Measurements from ENCODE around the gene DLGAP1. TPM values are rescaled to one million over a fixed set of nuclear protein-coding genes. Genes with fewer than 3 reads are reported as not detected.

DLGAP1 gene
- total RNA-seq, 1 donor from 2014 or later, result 5.4 TPM

DNA sequence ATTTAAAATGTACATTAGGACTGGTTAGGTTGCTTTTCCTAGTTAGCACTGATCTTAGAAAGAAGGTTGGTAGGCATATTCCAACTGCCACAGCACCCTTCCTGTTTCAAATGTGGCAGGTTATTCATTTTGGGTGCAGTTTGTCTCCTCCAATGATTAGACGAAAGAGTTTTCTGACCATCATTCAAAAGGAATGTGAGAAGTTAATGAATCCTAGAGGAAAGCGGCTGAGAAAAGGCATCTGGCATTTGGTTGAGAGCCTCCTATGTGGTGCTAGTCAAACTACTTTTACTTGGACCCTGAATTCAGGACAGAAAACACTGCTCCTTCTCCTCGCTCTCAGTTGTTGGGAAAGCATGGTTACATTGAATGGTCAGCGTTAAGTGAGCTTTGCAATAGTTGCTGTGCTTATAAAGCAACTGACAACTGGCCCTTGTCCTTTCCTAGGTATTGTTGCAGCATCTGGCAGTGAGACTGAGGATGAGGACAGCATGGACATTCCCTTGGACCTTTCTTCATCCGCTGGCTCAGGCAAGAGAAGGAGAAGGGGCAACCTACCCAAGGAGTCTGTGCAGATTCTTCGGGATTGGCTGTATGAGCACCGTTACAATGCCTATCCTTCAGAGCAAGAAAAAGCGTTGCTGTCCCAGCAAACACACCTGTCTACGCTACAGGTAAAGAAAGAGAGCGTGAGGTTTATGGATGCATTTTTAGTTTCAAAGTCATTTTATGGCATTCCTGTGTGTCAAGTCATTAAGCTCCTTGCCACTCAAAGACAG lies 999.0 kb downstream of the DLGAP1 start:
- peak overlapping the region; percentile 99 for H3K27ac ChIP-seq
- H3K9me3 ChIP-seq, result no peaks in the 10 kb centered on the region
- peaks cover 41% of the 10 kb centered on the region for H3K36me3 ChIP-seq
- no peaks in the 10 kb centered on the region for H3K27me3 ChIP-seq
- TF ChIP-seq, protein P1, sequence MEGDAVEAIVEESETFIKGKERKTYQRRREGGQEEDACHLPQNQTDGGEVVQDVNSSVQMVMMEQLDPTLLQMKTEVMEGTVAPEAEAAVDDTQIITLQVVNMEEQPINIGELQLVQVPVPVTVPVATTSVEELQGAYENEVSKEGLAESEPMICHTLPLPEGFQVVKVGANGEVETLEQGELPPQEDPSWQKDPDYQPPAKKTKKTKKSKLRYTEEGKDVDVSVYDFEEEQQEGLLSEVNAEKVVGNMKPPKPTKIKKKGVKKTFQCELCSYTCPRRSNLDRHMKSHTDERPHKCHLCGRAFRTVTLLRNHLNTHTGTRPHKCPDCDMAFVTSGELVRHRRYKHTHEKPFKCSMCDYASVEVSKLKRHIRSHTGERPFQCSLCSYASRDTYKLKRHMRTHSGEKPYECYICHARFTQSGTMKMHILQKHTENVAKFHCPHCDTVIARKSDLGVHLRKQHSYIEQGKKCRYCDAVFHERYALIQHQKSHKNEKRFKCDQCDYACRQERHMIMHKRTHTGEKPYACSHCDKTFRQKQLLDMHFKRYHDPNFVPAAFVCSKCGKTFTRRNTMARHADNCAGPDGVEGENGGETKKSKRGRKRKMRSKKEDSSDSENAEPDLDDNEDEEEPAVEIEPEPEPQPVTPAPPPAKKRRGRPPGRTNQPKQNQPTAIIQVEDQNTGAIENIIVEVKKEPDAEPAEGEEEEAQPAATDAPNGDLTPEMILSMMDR (IDR thresholded peaks at IDR 0.05), result no peak
- H3K4me1 ChIP-seq, result peaks cover 57% of the 10 kb centered on the region
- no peak for DNase-seq
- no peak for ATAC-seq
- no peak overlapping the region for H3K4me3 ChIP-seq
- intact Hi-C loops (cut with DNase I), result no loop called here

DNA sequence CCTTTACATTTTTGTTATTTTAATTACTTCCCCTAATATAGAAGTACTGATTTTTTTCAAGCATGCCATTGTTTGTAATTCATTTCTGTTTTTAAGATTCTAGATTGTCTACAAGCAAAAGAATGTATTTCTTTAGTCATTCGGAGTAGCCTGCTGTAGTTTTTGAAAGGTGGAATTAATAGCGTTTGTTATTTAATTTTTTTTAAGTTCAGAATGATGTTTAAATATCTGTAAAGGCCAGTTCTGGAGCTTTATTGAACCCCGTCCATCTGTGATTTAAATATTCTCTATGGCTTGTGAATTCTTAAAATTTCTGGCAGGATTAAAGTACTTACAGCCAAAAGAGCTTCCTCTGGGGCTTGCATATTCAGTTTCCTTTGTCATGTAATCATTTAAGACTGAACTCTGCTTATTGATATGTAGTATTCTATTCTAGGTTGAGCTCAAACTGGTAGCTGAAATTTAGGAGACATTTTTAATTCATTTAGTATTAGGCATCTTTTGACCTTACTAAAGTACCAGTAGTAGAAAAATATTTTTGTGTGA lies 999.9 kb downstream of the DLGAP1 start:
- TF ChIP-seq, protein P1 (IDR thresholded peaks at IDR 0.05), result no peak
- DNase-seq, result no peak
- Histone ChIP-seq H3K9me3 (no peaks in the 10 kb centered on the region), H3K36me3 (peaks cover 34% of the 10 kb centered on the region), H3K4me1 (peaks cover 57% of the 10 kb centered on the region), H3K27me3 (no peaks in the 10 kb centered on the region), H3K4me3 (peak overlapping the region; percentile 79), H3K27ac (peak overlapping the region; percentile 99)
- intact Hi-C loops (cut with DNase I), result no loop called here
- ATAC-seq, result no peak

DNA sequence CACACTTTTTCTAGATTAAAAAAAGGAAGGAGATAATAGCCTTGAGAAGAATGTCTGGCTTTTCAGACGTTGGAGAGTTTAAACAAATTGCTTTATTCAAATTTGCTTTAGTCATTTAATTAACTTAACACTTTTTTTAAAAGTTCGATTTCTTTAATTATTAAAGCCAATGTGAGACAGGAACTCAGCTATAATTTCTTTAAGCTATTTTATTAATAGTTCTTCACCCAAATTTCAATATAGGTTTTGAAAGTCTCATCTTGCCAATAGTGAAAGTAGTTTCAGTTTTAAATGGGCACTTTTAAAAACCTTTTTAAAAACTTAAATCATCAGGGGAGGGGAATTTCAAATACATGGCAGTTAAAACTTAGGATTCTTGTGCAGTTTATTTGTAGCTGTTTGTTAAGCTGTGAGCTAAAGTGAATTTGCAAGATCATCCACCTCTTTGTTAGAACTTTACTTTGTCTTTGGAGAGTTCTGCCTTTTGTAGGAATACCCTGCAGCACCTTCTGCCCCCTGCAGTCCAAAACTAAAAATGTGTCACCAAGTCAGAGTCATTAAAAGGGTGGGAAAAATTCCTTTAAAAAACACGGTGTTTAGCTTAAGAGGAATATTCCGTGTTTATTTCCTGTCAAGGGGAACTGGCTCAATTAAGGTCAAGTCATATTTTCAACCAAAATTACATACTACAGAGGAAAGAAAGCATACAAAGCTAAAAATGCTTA lies 1000.6 kb downstream of the DLGAP1 start:
- Histone ChIP-seq H3K4me3 (peak overlapping the region; percentile 79), H3K4me1 (peaks cover 55% of the 10 kb centered on the region), H3K27ac (peak overlapping the region; percentile 99), H3K36me3 (peaks cover 34% of the 10 kb centered on the region), H3K9me3 (no peaks in the 10 kb centered on the region), H3K27me3 (no peaks in the 10 kb centered on the region)
- TF ChIP-seq, protein P1 (IDR thresholded peaks at IDR 0.05), result peak; percentile 72
- intact Hi-C loops (cut with DNase I), result no loop called here
- ATAC-seq (no peak), DNase-seq (no peak)

DNA sequence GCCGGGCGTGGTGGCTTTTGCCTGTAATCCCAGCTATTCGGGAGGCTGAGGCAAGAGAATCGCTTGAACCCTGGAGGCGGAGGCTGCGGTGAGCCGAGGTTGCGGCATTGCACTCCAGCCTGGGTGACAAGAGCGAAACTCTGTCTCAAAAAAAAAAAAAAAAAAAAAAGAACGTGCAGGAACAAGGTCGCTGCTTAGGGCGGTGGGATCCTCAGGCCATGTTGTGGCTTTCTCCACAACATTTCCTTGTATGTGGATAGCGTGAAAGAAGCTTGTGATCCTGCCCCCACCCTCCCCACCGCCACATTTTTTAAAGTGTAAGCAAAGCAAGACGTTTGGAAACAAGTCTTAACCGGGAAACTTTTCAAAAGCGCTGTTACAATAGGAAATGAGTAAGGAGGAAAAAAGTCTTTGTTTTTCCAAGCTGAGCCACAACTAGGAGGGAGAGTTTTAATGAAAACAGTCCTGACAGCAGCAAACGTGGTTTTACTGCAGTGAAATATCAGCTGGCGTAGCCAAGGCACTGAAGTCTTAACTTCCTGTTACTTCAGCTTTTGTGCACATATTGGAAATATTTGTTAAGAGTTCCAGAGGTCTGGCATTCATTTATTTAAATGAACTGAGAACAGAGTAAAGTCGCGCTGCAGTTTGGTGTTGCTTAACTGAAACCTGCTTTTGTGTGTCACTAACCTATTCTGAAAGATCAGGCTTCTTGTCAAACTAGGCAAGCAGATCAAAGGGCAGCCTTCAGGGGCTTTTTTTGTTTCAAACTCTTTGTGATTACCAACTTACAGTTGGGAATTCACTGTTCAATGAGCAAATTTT lies 1001.4 kb downstream of the DLGAP1 start:
- ATAC-seq (peak; percentile 0), DNase-seq (peak; percentile 67)
- H3K9me3 ChIP-seq, result no peaks in the 10 kb centered on the region
- TF ChIP-seq, protein P1 (IDR thresholded peaks at IDR 0.05), result no peak
- H3K4me1 ChIP-seq, result peaks cover 47% of the 10 kb centered on the region
- intact Hi-C loops (cut with DNase I), result no loop called here
- peak overlapping the region; percentile 99 for H3K27ac ChIP-seq
- peaks cover 27% of the 10 kb centered on the region for H3K36me3 ChIP-seq
- H3K27me3 ChIP-seq, result no peaks in the 10 kb centered on the region
- peak overlapping the region; percentile 79 for H3K4me3 ChIP-seq

DNA sequence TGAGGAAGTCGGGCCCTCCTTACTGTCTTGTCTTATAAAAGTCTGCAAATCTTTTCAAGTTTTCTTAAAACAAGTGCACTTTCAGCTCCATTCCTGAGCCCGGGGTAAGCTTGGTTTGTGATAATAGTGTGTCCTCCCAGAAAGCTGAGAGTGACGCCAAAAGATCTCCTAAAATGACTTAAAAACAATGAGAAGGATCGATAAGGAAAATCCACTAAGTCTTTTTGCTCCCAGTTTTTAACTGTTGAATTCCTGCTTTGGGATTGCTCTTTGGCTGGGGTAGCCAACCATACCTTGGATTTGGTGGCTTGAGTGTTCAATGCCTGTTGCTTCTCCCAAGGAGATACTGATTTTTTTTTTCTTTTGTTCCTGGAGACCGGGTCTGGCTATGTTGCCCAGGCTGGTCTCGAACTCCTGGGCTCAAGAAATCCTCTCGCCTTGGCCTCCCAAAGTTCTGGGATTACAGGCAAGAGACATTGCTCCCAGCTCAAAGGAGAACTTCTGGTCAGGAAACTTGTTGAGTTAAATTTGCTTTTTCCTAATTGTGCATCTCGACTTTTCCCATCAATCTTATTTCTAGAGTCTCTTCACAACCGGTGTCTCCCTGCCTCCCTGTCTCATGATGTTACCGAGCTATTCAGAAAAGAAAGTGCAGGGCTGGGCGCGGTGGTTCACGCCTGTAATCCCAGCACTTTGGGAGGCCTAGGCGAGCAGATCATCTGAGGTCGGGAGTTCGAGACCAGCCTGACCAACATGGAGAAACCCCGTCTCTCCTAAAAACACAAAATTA lies 1002.2 kb downstream of the DLGAP1 start:
- peak overlapping the region; percentile 79 for H3K4me3 ChIP-seq

More for the DNA sequence above, 1002.2 kb downstream of the DLGAP1 start:
- intact Hi-C loops (cut with DNase I), result no loop called here
- TF ChIP-seq, protein P1 (IDR thresholded peaks at IDR 0.05), result no peak
- no peak for DNase-seq
- no peaks in the 10 kb centered on the region for H3K27me3 ChIP-seq
- peak overlapping the region; percentile 99 for H3K27ac ChIP-seq
- ATAC-seq, result no peak
- H3K9me3 ChIP-seq, result no peaks in the 10 kb centered on the region
- peaks cover 19% of the 10 kb centered on the region for H3K36me3 ChIP-seq
- H3K4me1 ChIP-seq, result peaks cover 39% of the 10 kb centered on the region
